Glomerular endothelial cell (primary cell): ENCODE results near the gene ZNF451. TPM values are rescaled to one million over a fixed set of nuclear protein-coding genes. Genes with fewer than 3 reads are reported as not detected.

Source experiments
- DNase-seq: peaks from one replicate; pipeline ENCODE4 v3.0.0-alpha.2; 2011; ENCODE audit warnings: low read depth, low spot score; ENCODE audit errors: extremely low read depth
- total RNA-seq: library from RNA; depleted of rRNA; stranded (reverse); fragments of >200 nt; gene quantifications from 2 replicates; pipeline ENCODE4 v1.2.3, GENCODE V29; 2015

The ZNF451 gene
- total RNA-seq, 1 donor from 2014 or later = 40.0 TPM

DNA sequence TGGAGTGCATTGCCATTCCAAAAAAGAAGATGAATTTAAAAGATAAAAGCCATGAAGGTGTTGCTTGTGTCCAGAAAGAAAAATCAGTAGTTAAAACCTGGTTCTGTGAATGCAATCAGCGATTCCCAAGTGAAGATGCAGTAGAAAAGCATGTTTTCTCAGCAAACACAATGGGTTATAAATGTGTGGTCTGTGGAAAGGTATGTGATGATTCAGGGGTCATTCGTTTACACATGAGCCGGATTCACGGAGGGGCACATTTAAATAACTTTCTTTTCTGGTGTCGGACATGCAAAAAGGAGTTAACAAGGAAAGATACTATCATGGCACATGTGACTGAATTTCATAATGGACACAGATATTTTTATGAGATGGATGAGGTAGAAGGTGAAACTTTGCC lies 57.4 kb downstream of the ZNF451 start:
- DNase-seq = no peak

DNA sequence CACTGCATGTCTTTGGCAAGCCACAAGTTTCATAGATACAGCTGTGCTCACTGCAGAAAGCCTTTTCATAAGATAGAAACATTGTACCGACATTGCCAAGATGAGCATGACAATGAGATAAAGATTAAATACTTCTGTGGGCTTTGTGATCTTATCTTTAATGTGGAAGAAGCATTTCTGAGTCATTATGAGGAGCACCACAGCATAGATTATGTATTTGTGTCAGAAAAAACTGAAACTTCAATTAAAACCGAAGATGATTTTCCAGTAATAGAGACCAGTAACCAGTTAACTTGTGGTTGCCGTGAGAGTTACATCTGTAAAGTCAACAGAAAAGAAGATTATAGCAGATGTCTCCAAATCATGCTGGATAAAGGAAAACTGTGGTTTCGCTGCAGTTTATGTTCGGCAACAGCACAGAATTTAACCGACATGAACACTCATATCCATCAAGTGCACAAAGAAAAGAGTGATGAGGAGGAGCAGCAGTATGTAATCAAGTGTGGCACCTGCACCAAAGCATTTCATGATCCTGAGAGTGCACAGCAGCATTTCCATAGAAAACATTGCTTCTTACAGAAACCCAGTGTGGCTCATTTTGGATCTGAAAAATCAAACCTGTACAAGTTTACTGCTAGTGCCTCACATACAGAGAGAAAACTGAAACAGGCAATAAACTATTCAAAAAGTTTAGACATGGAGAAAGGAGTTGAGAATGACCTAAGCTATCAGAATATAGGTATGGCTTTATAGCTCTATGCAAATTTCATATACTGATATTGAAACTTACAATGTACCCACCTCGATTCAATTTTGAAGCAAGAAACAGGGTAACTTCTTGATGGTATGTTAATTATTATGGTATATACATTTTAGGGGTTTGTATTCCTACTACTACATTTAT lies 58.2 kb downstream of the ZNF451 start:
- DNase-seq = no peak

DNA sequence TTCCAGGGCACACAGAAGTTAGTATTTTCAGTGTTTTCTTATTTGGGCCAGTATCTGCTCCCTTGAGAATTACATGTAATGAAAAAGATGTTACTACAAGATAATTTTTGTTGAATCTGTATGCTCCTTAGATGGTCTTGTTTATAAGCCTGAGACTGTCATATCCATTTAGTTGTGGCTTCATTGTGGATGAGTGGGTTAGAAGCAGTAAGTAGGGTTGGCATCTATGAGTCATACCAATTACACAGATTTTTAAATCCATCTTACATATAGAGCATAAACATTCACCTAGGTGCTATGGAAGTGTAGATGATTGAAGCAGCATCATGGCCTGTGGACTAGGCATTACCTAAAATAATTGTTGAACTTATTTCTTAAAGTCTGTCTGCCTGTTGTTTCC lies 68.7 kb downstream of the ZNF451 start:
- DNase-seq = no peak

DNA sequence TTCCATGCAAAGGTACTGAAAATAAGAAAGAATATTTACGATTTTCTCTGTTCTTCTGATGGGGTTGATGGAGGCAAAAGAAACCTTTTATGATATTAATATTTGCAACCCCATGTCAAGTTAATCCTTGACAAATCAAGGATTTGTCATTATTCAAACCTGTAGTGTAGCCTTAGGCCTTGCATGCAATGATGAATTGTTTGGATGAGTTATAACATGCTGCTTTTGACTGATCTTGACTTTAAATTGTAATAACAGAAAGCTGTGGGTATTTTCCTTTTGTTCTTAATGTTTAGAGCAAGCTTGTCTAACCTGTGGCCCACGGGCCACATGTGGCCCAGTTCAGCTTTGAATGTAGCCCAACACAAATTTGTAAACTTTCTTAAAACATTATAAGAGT lies 69.1 kb downstream of the ZNF451 start:
- no peak for DNase-seq

DNA sequence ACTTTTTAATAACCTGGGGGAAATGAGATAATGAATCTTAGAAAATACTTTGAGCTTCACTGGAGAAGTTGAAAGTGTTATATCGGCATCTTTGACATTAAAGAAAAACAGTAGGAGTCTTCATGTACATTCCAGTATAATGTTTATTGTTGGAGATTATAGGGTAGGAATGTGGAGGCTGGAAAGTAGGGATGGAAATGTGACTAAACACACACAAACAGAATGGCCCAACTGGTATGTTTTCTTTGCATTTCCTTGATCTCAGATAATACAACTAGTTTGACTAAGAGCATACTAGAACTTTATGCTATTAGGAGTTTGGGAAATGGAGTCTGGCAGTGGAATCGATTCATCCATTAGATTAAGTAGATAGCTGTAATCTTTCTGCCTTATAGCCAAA lies 72.0 kb downstream of the ZNF451 start:
- no peak for DNase-seq

DNA sequence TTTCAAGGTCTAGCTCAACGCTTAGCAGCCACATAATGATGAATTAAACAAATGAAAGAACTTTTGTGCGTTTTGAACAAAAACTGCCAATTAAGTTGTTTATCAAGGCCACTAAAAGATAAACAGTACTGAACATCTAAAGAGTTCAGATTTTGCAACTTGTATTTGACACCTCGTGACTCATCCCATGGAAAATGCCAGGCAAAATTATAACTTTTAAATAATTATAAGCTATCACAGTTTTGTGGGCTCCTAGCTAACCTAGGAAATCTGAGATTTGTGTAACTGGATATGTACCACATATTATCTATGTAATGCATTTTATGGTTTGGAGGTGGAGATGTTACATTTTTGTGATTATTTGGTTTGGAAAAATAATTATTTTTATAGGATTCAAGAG lies 72.5 kb downstream of the ZNF451 start:
- no peak for DNase-seq

DNA sequence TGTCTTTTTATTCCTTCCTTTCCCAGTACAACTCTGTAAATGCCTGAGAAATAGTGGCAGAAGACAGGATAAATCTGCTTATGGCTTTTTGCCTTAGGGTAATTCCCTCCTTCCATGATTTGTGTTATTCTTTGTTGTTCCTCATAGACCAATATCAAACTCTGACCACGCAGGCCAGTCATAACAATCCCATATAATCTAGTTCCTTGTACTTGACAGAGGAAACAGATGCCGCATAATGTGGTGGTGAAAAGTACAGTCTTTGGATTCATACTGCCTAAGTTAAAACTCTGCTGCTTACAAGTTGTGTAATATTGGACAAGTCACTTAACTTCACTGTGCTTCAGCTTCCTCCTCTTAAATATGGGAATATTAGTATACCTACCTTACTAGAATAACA lies 74.0 kb downstream of the ZNF451 start:
- DNase-seq = no peak

DNA sequence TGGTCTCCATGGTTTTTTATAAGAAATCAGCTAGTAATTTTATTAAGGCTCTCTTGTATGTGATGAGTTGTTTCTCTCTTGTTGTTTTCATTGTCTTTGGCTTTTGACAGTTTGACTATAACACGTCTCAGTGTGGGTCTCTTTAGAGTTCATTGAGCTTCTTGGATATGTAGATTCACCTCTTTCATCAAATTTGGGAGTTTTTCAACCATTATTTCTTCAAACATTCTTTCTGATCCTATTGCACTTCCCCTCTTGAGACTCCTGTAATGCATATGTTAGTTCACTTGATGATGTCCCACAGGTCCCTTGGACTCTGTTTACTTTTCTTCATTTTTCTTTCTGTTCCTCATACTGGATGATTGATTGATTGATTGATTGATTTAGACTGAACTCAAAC lies 75.1 kb downstream of the ZNF451 start:
- DNase-seq = no peak

DNA sequence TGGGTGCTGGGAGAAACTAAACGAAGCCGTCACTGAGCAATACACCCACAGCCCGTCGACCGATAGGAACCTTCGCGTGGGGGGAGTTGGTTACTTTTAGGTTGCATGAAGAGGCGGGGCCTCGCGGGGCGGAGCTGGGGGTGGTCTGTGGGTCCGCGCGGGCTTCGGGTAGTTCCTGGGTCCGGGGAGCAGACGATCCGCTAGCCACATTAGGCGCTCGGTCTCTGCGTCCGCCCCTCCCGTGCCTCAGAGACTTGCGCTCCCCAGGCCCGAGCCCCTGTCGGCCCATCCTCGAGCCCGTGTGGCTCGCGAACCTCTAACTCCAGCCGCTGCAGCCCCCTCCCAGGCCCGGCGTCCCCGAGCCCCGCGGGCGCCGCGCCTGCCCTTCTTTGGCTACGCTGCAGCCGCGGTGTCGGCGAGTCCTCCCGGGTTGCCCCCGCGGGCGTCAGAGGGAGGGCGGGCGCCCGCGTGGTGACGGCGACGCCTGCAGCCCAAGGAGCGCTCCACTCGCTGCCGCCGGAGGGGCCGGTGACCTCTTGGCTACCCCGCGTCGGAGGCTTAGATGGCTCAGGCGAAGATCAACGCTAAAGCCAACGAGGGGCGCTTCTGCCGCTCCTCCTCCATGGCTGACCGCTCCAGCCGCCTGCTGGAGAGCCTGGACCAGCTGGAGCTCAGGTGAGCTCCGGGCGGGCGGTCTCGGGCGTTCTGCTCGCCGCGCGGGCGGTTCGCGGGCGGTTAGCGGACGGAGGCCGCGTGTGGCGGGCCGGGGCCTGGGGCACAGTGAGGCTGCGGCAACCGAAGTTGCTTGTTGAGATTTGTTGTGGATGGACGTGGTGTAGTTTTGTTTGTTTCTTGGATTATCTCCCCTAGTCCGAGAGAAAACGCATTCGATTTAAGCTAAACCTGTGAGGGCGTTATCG lies 82.4 kb downstream of the ZNF451 start, which contains the start of gene BAG2:
Gene BAG2, plus strand, starts transcription at position 191 of the 920 bp plus-strand sequence. Its CDS starts 372 bp downstream, at position 563.
- DNase-seq = no peak

DNA sequence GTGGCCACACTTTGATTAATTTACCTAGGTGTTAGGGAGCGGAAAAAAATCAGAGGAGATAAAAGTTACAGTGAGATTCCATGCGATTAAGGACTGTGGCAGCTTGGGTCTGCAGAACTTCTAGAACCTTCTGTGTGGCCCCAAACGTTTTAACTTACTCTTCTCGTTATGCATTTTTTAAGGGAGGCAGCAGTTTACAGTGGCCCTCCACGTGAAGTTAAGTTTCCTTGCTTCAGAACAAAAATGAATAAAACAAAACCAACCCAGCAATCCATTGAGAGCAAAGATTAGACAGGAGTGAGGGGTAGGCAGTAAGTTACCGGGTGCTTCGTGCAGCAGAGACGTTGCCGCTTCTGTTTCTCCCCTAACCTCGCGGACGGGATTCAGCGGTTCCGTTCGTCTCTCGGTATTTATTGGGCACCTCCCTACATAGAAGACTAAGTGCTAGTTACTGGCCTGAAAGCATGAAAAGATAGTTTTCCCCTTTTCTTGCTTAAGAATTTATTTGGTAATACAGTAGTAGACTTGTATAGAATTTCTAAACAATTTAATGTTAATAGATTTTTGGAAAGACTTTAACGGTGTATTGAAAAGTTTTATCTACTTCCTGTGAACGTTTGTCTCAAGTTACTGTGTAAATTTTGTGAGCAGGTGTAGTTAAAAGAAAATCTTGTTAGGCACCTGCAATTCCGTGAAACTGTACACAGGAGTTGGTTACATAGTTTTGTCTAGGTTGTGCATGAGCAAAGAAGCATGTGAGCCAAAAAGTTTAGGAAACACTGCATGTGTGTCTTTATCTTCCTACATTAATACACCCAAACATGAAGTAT lies 83.3 kb downstream of the ZNF451 start:
- no peak for DNase-seq

DNA sequence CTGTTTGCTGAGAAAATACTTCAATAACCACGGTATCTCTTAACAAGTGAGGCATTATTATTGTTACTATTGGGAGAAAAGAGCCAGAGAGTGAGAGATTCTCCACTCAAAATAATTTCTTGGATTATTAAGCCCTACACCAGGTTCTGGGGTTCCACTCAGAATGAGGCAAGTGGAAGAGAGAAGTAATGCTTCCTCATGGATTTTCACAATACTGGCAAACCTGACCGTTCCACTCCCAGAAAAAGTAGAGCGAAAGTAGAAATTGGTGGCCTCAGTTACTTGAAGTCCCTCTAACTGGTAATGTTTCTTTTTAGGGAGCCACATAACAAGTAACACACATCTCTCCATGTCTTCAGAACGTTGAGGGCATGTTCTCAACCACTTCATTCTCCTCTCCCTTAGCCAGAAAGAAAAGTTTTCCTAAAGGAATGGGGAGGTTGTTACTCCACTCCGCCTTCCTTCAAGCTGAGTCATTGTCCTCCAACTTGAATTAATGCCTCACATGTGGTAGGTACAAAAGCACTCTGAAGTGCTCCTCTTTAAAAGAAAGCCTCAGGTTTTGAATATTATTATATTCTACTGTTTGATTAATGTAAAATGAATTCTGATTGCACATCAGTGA lies 84.0 kb downstream of the ZNF451 start:
- no peak for DNase-seq

DNA sequence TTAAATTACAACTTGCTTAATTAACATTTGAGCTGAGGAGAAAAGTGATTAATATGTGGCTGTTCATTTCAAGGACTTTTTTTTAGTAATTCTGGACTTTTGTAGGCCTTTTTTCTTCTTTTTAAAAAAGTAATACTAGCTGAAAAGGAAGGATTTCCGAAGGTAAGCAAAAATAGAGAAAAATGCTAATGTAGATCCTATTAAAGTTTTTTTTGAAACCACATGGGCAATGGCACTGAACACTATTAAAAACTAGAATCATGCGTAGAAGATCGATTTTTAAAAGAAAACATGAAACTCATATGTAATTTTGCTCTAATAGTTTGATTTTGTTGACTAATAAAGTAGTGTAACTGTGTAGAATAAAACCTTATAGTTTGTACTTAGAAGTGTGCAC lies 84.5 kb downstream of the ZNF451 start:
- DNase-seq = no peak

DNA sequence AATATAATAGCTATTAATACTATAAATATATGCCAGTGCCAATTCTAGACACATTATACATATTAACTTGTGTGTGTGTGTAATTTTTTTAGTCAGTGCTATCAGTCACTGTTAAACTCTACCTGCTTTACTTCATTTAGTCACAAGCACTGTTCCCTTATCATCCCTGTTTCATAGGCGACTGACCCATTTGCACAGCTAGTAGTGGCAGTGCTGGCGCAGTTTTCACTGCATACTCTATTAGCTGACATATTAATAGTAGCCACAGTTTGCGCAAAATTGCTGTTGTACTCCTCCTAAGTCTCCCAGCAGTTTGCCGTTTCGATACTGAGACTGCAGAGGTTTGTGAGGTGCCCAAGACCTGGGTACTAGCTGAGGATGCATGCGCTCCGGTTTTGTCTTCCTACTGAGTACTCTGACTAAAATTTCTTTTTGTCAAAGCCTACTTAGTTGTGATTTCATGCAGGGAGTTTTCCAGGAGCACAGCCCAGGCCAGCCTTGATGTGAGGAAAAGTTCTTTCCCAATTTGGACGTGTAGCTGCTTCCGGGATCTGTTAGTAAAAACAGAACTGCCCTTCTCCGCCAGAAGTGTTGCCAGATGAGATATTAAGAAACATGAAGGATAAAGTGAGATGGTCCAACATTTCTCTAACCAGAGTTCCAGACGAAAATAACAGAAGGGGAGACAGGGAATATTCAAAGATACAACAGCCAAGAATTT lies 87.7 kb downstream of the ZNF451 start:
- no peak for DNase-seq

DNA sequence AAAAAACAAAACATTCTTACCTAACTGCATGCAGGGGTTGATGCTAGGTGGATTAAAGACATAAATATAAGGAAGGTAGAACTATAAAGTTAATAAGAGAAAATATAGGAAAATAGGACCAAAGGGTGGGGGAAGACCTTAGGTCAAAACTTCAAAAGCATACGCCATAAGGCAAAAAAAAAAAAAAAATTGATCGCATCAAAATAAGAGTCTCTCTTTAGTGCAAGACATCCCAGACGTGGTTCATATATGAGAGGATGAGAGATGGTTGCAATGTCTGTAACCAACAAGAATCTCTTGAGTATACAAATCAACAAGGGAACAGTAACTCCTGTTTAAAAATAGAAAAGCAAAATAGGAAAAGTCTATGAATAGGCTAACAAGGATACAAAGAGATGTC lies 90.6 kb downstream of the ZNF451 start:
- DNase-seq = no peak

DNA sequence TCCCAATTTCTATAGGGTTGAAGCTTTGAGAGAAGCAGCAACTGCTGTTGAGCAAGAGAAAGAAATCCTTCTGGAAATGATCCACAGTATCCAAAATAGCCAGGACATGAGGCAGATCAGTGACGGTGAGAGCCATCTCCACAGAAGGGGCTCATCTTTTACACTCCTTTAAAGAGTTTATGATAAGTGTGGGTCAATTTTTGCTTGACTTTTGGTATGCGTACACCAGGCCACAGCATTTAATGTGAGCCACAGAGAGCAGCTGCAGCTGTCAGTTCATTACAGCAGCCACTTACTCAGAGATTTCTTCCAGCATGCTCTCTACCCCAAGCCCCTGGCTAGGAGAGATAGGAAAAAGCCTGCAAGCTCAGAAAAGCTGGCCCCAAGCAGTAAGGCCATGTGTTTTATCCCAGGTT lies 92.0 kb downstream of the ZNF451 start:
- no peak for DNase-seq

DNA sequence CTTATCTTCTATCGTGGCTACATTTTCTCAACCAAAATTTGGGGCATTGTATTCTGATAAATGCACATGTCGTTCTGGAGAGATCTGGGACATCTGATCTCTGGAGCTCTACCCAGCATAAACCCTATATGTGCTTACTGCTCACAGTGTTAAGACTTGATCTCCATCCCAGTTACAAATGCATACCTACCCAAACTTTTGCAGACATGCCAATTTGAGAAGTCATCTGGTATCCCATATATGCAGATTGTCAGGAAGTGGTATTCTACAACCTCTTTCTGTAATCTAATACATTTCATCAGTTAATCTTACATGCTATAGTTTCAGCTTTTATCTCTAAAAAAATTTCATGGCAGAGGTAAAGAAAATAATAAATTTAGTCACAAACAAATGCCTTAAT lies 93.3 kb downstream of the ZNF451 start:
- no peak for DNase-seq

DNA sequence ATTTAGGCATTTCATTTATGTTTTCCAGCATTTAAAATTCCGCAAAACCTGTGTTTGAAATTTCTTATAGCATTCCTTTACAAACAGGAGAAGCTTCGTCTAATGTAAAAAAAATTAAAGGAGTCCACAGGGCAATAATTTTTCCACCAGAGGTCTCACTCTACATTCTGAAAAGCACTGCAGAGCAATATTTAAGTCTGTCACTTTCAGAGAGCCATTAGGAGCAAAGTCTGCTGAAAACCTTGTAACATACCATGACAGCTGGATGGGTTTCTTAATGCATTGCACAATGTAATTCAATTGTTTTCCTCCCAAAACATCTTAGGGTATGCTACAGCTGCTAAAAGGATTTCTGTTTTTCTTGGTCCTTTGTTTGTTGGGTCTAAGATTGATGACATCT lies 100.2 kb downstream of the ZNF451 start:
- no peak for DNase-seq

DNA sequence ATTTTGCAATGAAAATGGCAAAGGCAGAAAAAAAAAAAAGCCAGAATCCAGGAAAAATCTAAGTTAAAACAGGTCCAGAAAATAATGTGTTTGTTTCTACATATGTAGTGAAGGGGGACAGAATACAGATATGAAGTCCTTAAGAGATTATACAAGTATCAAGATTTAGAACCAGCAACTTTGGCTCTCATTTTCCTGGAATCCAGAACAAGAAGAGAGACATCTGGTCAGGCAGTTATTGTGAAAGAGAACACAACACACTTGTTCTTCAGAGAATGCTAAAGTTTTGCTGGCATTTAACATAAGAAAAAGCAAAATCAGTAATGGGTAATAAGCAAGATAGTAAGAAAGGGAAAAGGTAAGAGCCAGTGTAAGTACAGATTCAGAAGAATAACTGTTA lies 103.2 kb downstream of the ZNF451 start:
- DNase-seq = no peak

DNA sequence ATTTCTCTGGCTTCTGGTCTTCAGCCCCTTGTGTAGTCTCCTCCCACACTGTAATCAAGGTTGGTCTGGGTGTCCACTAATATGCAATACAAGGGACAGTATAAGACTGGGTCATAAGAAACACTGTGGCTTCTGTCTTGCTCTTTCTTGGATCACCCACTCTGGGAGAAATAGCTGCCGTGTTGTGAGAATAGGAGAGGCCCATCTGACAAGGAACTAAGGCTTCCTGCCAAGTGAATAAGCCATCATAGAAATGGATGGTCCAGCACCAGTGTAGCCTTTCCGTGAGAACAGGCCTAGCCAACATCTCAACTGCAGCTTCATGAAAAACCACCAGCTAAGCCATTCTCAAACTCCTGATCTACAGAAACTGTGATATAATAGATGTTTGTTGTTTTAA lies 105.5 kb downstream of the ZNF451 start:
- DNase-seq = no peak
